IMR-90 (cell line): ENCODE data around the gene NLRP1. TPM values are rescaled to one million over a fixed set of nuclear protein-coding genes. Genes with fewer than 3 reads are reported as not detected.

Experiments
- ATAC-seq: fragments of 200-7000 bp; cut with Tn5 transposase; 2 replicates; pipeline ENCODE4 v1.9.1; 2020; ENCODE audit warnings: low read depth, mild to moderate bottlenecking, moderate library complexity
- BruUV-seq: library from RNA; stranded (reverse); fragments of 400-500 nt; replicated peaks from 2 replicates; lab custom pipeline; 2021; lab: Mats Ljungman, UMichigan
- CTCF ChIA-PET: fragments of 300-600 bp; formaldehyde crosslinking; extraction: SDS; loops from one replicate; lab custom pipeline; 2021; ENCODE audit warnings: antibody characterized with exemption; lab: Yijun Ruan, JAX
- POLR2A ChIA-PET: fragments of 300-600 bp; sonication (Branson Sonifier 250); formaldehyde crosslinking; loops from one replicate; lab custom pipeline; 2022; ENCODE audit warnings: antibody characterized with exemption; ENCODE audit not compliant: unreplicated experiment; lab: Charles Lee
- DNase-seq: peaks from one replicate; pipeline ENCODE4 v3.0.0; 2013
- H2AFZ ChIP-seq: replicated peaks from 2 replicates; pipeline ENCODE3; 2013; ENCODE audit warnings: low read length, mild to moderate bottlenecking; ENCODE audit not compliant: poor library complexity
- H2AK5ac ChIP-seq: 2 replicates; pipeline ENCODE4 v1.6.1; 2013; ENCODE audit warnings: low read depth, low read length, inconsistent platforms
- H2AK9ac ChIP-seq: replicated peaks from 2 replicates; pipeline ENCODE3; 2013; ENCODE audit warnings: mild to moderate bottlenecking, low read depth, low read length, moderate library complexity; ENCODE audit not compliant: poor library complexity
- H2BK120ac ChIP-seq: 2 replicates; pipeline ENCODE4 v1.6.1; 2013; ENCODE audit warnings: low read depth, low read length, inconsistent platforms
- H2BK15ac ChIP-seq: 3 replicates; pipeline ENCODE4 v1.6.1; 2013; ENCODE audit warnings: low read depth, low read length, inconsistent platforms
- H2BK20ac ChIP-seq: 2 replicates; pipeline ENCODE4 v1.6.1; 2013; ENCODE audit warnings: low read depth, mild to moderate bottlenecking, inconsistent platforms, low read length, moderate library complexity
- H2BK5ac ChIP-seq: 2 replicates; pipeline ENCODE4 v1.6.1; 2013; ENCODE audit warnings: mild to moderate bottlenecking, low read depth, low read length, inconsistent platforms; ENCODE audit not compliant: poor library complexity, severe bottlenecking
- H3K14ac ChIP-seq: replicated peaks from 2 replicates; pipeline ENCODE4 v1.6.1; 2013; ENCODE audit warnings: low read depth, low read length, inconsistent platforms
- H3K18ac ChIP-seq: 2 replicates; pipeline ENCODE4 v1.6.1; 2013; ENCODE audit warnings: low read depth, low read length, control low read depth
- H3K23ac ChIP-seq: 2 replicates; pipeline ENCODE4 v1.6.1; 2013; ENCODE audit warnings: low read depth, low read length, inconsistent platforms
- H3K27ac ChIP-seq: 2 replicates; pipeline ENCODE4 v1.5.1; 2013; ENCODE audit warnings: mild to moderate bottlenecking, control low read depth, low read length; ENCODE audit not compliant: insufficient read depth
- H3K27me3 ChIP-seq: 2 replicates; pipeline ENCODE4 v1.6.1; 2013; ENCODE audit warnings: low read length; ENCODE audit not compliant: control insufficient read depth, insufficient read depth
- H3K36me3 ChIP-seq: 2 replicates; pipeline ENCODE4 v1.6.1; 2013; ENCODE audit warnings: low read length, mixed read lengths; ENCODE audit not compliant: control insufficient read depth, insufficient read depth
- H3K4ac ChIP-seq: 2 replicates; pipeline ENCODE4 v1.6.1; 2013; ENCODE audit warnings: low read depth, low read length, inconsistent platforms
- H3K4me1 ChIP-seq: 2 replicates; pipeline ENCODE4 v1.6.1; 2013; ENCODE audit warnings: low read length, mixed read lengths; ENCODE audit not compliant: control insufficient read depth, insufficient read depth
- H3K4me2 ChIP-seq: 2 replicates; pipeline ENCODE4 v1.6.1; 2013; ENCODE audit warnings: low read depth, mild to moderate bottlenecking, control low read depth, low read length, moderate library complexity
- H3K4me3 ChIP-seq: 2 replicates; pipeline ENCODE4 v1.5.1; 2013; ENCODE audit warnings: low read depth, mild to moderate bottlenecking, control low read depth, low read length, moderate library complexity; ENCODE audit not compliant: insufficient read depth
- H3K56ac ChIP-seq: 2 replicates; pipeline ENCODE4 v1.6.1; 2013; ENCODE audit warnings: low read length, inconsistent platforms; ENCODE audit not compliant: insufficient read depth; ENCODE audit errors: extremely low read depth
- H3K79me1 ChIP-seq, 2 experiments: 2 replicates each; pipeline ENCODE4 v1.6.1; 2013; ENCODE audit warnings: low read length in 2 of 2, inconsistent platforms in 1 of 2, low read depth in 1 of 2
- H3K9ac ChIP-seq: 2 replicates; pipeline ENCODE4 v1.6.1; 2013; ENCODE audit warnings: low read depth, low read length, control low read depth
- H3K9me1 ChIP-seq: 2 replicates; pipeline ENCODE4 v1.6.1; 2013; ENCODE audit warnings: low read length, inconsistent platforms; ENCODE audit not compliant: insufficient read depth
- H3K9me3 ChIP-seq: 2 replicates; pipeline ENCODE4 v1.6.1; 2013; ENCODE audit warnings: low read length; ENCODE audit not compliant: control insufficient read depth, insufficient read depth
- H4K20me1 ChIP-seq: 2 replicates; pipeline ENCODE4 v1.6.1; 2013; ENCODE audit warnings: low read length, inconsistent platforms; ENCODE audit not compliant: insufficient read depth
- H4K5ac ChIP-seq: 2 replicates; pipeline ENCODE4 v1.6.1; 2013; ENCODE audit warnings: mild to moderate bottlenecking, low read depth, low read length, control low read depth
- H4K8ac ChIP-seq, 2 experiments: 2 replicates each; pipeline ENCODE4 v1.6.1; 2013; ENCODE audit warnings: low read depth in 2 of 2, low read length in 2 of 2, control low read depth in 1 of 2, inconsistent platforms in 1 of 2
- H4K91ac ChIP-seq: 2 replicates; pipeline ENCODE4 v1.6.1; 2013; ENCODE audit warnings: low read depth, low read length, inconsistent platforms; ENCODE audit not compliant: insufficient read depth
- BHLHE40 ChIP-seq: fragments of 150-350 bp; IDR thresholded peaks from 2 replicates; pipeline ENCODE4 v1.6.1; 2016; ENCODE audit warnings: mild to moderate bottlenecking, low read depth, low read length
- CHD1 ChIP-seq: IDR thresholded peaks from 2 replicates; pipeline ENCODE4 v1.6.1; 2012; ENCODE audit warnings: low read depth, low read length, improper control_type of control experiment
- FOS ChIP-seq: fragments of 150-350 bp; IDR thresholded peaks from 2 replicates; pipeline ENCODE4 v1.6.1; 2016; ENCODE audit warnings: low read depth, low read length
- MAZ ChIP-seq: IDR thresholded peaks from 2 replicates; pipeline ENCODE4 v1.6.1; 2012; ENCODE audit warnings: low read depth, mild to moderate bottlenecking, low read length, improper control_type of control experiment, moderate library complexity, borderline replicate concordance
- MXI1 ChIP-seq: IDR thresholded peaks from 2 replicates; pipeline ENCODE4 v1.6.1; 2012; ENCODE audit warnings: low read depth, mild to moderate bottlenecking, low read length, moderate library complexity, borderline replicate concordance
- NFE2L2 ChIP-seq: fragments of 150-350 bp; IDR thresholded peaks from 2 replicates; pipeline ENCODE4 v1.6.1; 2016; ENCODE audit warnings: low read depth, mild to moderate bottlenecking, low read length
- POLR2A ChIP-seq: IDR thresholded peaks from 2 replicates; pipeline ENCODE4 v1.6.1; 2012; ENCODE audit warnings: mild to moderate bottlenecking, low read depth, low read length
- RAD21 ChIP-seq: IDR thresholded peaks from 2 replicates; pipeline ENCODE4 v1.6.1; 2012; ENCODE audit warnings: low read length, improper control_type of control experiment
- RFX5 ChIP-seq: IDR thresholded peaks from 2 replicates; pipeline ENCODE4 v1.8.0; 2012; ENCODE audit warnings: low read depth, mild to moderate bottlenecking, low read length, moderate library complexity
- WGBS, 2 experiments: methylation state at CpG; one replicate each; pipeline versions ENCODE4 v1.1.5 to v1.1.7; 2013; ENCODE audit warnings: missing lambda C conversion rate in 2 of 2; ENCODE audit not compliant: insufficient read length in 1 of 2; ENCODE audit errors: extremely low coverage in 2 of 2; 5-methylcytosine and 5-hydroxymethylcytosine counted together
- dilution Hi-C: fragments of 300-500 bp; cut with HindIII; formaldehyde crosslinking; loops from one replicate; pipeline ENCODE4 v1.14.3; 2018; ENCODE audit warnings: low sequenced_read_pairs; ENCODE audit not compliant: unreplicated experiment
- in situ Hi-C: fragments of 300-500 bp; cut with MboI; formaldehyde crosslinking; loops from 3 replicates; pipeline ENCODE4 v1.14.3; 2019; ENCODE audit warnings: low sequenced_read_pairs, inconsistent platforms, mixed read lengths
- intact Hi-C: fragments of 100-400 bp; cut with micrococcal nuclease; formaldehyde crosslinking; loops from 2 replicates; pipeline ENCODE4 v1.10.0; 2022
- polyA plus RNA-seq, 3 experiments: library from polyadenylated mRNA; depleted of rRNA; stranded (reverse); fragments of >200 nt; gene quantifications; 2 replicates each; pipeline ENCODE4 v1.2.3, GENCODE V29; 2012; ENCODE audit warnings: low replicate concordance in 1 of 3
- total RNA-seq: library from RNA; depleted of rRNA; stranded (reverse); fragments of >200 nt; gene quantifications from 2 replicates; pipeline ENCODE4 v1.2.3, GENCODE V29; 2012

NLRP1 gene
- total and polyA plus RNA-seq, 2 of the 4 experiments (the other 2 are of a cell fraction), result 134 to 340 TPM

- peak within 1 kb of the TSS; percentile 96 for H4K91ac ChIP-seq
- POLR2A ChIA-PET, result interaction anchor here (0.7 to 1.1 kb wide), 4 partner anchors 12 to 43 kb away, joined by 3 to 5 read pairs (median 4); a partner anchor contains a TSS
- dilution Hi-C loops (no loop called here), in situ Hi-C loops (no loop called here), intact Hi-C loops (loop anchor here (1.0 to 5.0 kb wide), 4 partner anchors 30 to 936 kb away; partner anchors contain the start of gene NLRP1)
- CTCF ChIA-PET, result no interaction called here
- no TSS peak for BruUV-seq
- TF ChIP-seq RAD21, result peak; percentile 4; the same call in 1 of the 2 replicates
- TF ChIP-seq CHD1, result no peak
- TF ChIP-seq POLR2A, result peak; percentile 88
- TF ChIP-seq RFX5, result no peak
- TF ChIP-seq FOS, result no peak; the same call in 1 of the 2 replicates
- no peak for TF ChIP-seq BHLHE40
- TF ChIP-seq MXI1, result peak; percentile 94
- TF ChIP-seq MAZ, result peak; percentile 27; the same call in 1 of the 2 replicates
- no peak for TF ChIP-seq NFE2L2
- H3K23ac ChIP-seq, result peak within 1 kb of the TSS; percentile 97
- H2AFZ ChIP-seq, result peak within 1 kb of the TSS; percentile 99
- no peak within 1 kb of the TSS for H2BK20ac ChIP-seq
- peak within 1 kb of the TSS; percentile 100 for H3K4me2 ChIP-seq
- H3K4me3 ChIP-seq, result peak within 1 kb of the TSS; percentile 97
- ATAC-seq (peak; percentile 94), DNase-seq (peak; percentile 98)
- no peaks in the 10 kb centered on the region for H3K9me3 ChIP-seq
- peak within 1 kb of the TSS; percentile 62; the same call in 1 of the 3 replicates for H2BK15ac ChIP-seq
- no peaks in the 10 kb centered on the region for H3K27me3 ChIP-seq
- peaks cover 2% of the 10 kb centered on the region; the same call in 1 of the 2 replicates for H3K4me1 ChIP-seq
- H3K14ac ChIP-seq, result peak within 1 kb of the TSS; percentile 100
- H3K79me1 ChIP-seq, result peaks cover 45 to 60% of the 10 kb centered on the region in 2 experiments
- H2AK5ac ChIP-seq, result peak within 1 kb of the TSS; percentile 97
- H3K36me3 ChIP-seq, result peaks cover 18% of the 10 kb centered on the region
- no peaks in the 10 kb centered on the region; the same call in 1 of the 2 replicates for H3K9me1 ChIP-seq
- peak within 1 kb of the TSS; percentile 96 for H2AK9ac ChIP-seq
- peaks cover 4% of the 10 kb centered on the region for H4K20me1 ChIP-seq
- peak within 1 kb of the TSS; percentile 99 to 100 for H4K8ac ChIP-seq
- peak within 1 kb of the TSS; percentile 84 for H2BK120ac ChIP-seq
- peak within 1 kb of the TSS; percentile 96 for H2BK5ac ChIP-seq
- H4K5ac ChIP-seq, result peak within 1 kb of the TSS; percentile 97
- peak within 1 kb of the TSS; percentile 98 for H3K27ac ChIP-seq
- H3K4ac ChIP-seq, result peak within 1 kb of the TSS; percentile 99
- 1% methylated on average over 39 of the region's 77 CpGs; no CpG with 5 or more reads in 1 of the 2 experiments for WGBS, 2 experiments
- peak within 1 kb of the TSS; percentile 82 for H3K18ac ChIP-seq
- H3K56ac ChIP-seq, result peak within 1 kb of the TSS; percentile 99
- H3K9ac ChIP-seq, result peak within 1 kb of the TSS; percentile 98
These were observed 97.8 kb downstream of the NLRP1 start, which contains the start of gene MIS12 for GRCh38 chr17:5486206-5487124. Gene MIS12, plus strand, starts transcription at chr17:5486566. Its CDS starts 2,297 bp downstream, at chr17:5488863.
